ENCODE measurements around the gene PLEKHA1.

DNA sequence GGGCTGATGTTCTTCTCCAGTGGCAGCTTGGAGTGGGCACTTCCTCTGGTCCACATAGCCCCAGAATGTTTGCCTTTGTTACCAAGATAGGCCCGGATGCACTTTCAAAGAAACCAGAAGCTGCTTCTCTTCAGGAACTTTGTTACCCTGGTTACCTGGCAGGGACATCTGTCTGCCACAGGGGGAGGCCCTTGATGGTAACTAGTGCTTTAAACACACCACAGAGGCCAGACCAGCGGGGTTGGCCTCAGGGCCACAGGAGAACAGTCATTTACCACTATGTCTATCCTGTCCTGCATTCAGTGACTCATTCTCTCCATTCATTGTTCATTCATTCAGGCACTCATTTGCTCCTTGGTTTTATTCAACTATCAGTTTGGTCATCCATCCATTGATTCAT, 11.9 kb upstream of the PLEKHA1 start:
- TF ChIP-seq GATA3 (IDR thresholded peaks at IDR 0.05; ENCODE audit: low read depth, low read length) (no peak), GATA2 (IDR thresholded peaks at IDR 0.05; ENCODE audit: low read depth, low read length) (no peak)
